SK-N-SH treated with all-trans-retinoic acid at 6 μM for 48 hours (cell line): Measurements from ENCODE around the gene AKAP7.

Experiments used
- ATAC-seq: fragments of 200-7000 bp; cut with Tn5 transposase; 3 replicates; pipeline ENCODE4 v1.9.1; 2020; ENCODE audit warnings: mild to moderate bottlenecking, moderate library complexity
- ARNTL ChIP-seq: fragments of 450-650 bp; formaldehyde crosslinking; IDR thresholded peaks from 2 replicates; pipeline ENCODE4 v1.5.0; 2020; ENCODE audit warnings: low read depth, mild to moderate bottlenecking, moderate library complexity, borderline replicate concordance
- BACH2 ChIP-seq: fragments of 250-450 bp; sonication (Bioruptor Pico); IDR thresholded peaks from 2 replicates; pipeline ENCODE4 v1.9.0; 2021; ENCODE audit warnings: mild to moderate bottlenecking, borderline replicate concordance
- CSDC2 ChIP-seq: fragments of 250-450 bp; sonication (Bioruptor Pico); IDR thresholded peaks from 2 replicates; pipeline ENCODE4 v1.5.0; 2020; ENCODE audit warnings: mild to moderate bottlenecking, moderate library complexity
- ESRRG ChIP-seq: fragments of 250-450 bp; sonication (Bioruptor Pico); IDR thresholded peaks from 2 replicates; pipeline ENCODE4 v1.6.1; 2021; ENCODE audit warnings: mild to moderate bottlenecking
- GLIS3 ChIP-seq: fragments of 250-450 bp; sonication (Bioruptor Pico); IDR thresholded peaks from 2 replicates; pipeline ENCODE4 v1.5.0; 2020; ENCODE audit warnings: mild to moderate bottlenecking, moderate library complexity
- ISL1 ChIP-seq: fragments of 250-450 bp; sonication (Bioruptor Pico); IDR thresholded peaks from 2 replicates; pipeline ENCODE4 v2.1.2; 2022; ENCODE audit warnings: mild to moderate bottlenecking, moderate library complexity
- OSR1 ChIP-seq: fragments of 250-450 bp; sonication (Bioruptor Pico); IDR thresholded peaks from 2 replicates; pipeline ENCODE4 v1.8.0; 2022; ENCODE audit warnings: moderate library complexity, mild to moderate bottlenecking, inconsistent platforms
- PPARA ChIP-seq: fragments of 250-450 bp; sonication (Bioruptor Pico); IDR thresholded peaks from 2 replicates; pipeline ENCODE4 v1.5.0; 2020; ENCODE audit warnings: mild to moderate bottlenecking, borderline replicate concordance
- RARB ChIP-seq: fragments of 250-450 bp; sonication (Bioruptor Pico); IDR thresholded peaks from 2 replicates; pipeline ENCODE4 v1.8.0; 2021; ENCODE audit warnings: mild to moderate bottlenecking, moderate library complexity
- TCF4 ChIP-seq: fragments of 250-450 bp; sonication (Bioruptor Pico); IDR thresholded peaks from 2 replicates; pipeline ENCODE4 v1.8.0; 2021; ENCODE audit warnings: mild to moderate bottlenecking, moderate library complexity, borderline replicate concordance
- TOX ChIP-seq: fragments of 250-450 bp; sonication (Bioruptor Pico); IDR thresholded peaks from 2 replicates; pipeline ENCODE4 v1.8.0; 2021; ENCODE audit warnings: mild to moderate bottlenecking, moderate library complexity, borderline replicate concordance
- ZFP3 ChIP-seq: fragments of 250-450 bp; sonication (Bioruptor Pico); IDR thresholded peaks from 2 replicates; pipeline ENCODE4 v1.5.0; 2020; ENCODE audit warnings: mild to moderate bottlenecking, moderate library complexity
- ZFP30 ChIP-seq: fragments of 450-650 bp; formaldehyde crosslinking; IDR thresholded peaks from 2 replicates; pipeline ENCODE4 v1.5.0; 2022; ENCODE audit warnings: mild to moderate bottlenecking, moderate library complexity
- ZNF565 ChIP-seq: fragments of 450-650 bp; formaldehyde crosslinking; conservative IDR thresholded peaks from 2 replicates; pipeline ENCODE4 v1.5.0; 2020; ENCODE audit warnings: low read depth, mild to moderate bottlenecking, moderate library complexity
- ZNF70 ChIP-seq: fragments of 450-650 bp; formaldehyde crosslinking; IDR thresholded peaks from 2 replicates; pipeline ENCODE4 v1.5.0; 2020; ENCODE audit warnings: mild to moderate bottlenecking, moderate library complexity
- ZNF8 ChIP-seq: fragments of 450-650 bp; formaldehyde crosslinking; IDR thresholded peaks from 2 replicates; pipeline ENCODE4 v1.5.0; 2020; ENCODE audit warnings: mild to moderate bottlenecking, moderate library complexity
- TF ChIP-seq, protein P1 (sequence below): fragments of 250-450 bp; sonication (Bioruptor Pico); IDR thresholded peaks from 2 replicates; pipeline ENCODE4 v1.5.0; 2020; ENCODE audit warnings: mild to moderate bottlenecking, moderate library complexity
- TF ChIP-seq, protein P2 (sequence below): fragments of 250-450 bp; sonication (Bioruptor Pico); IDR thresholded peaks from 2 replicates; pipeline ENCODE4 v1.8.0; 2021; ENCODE audit warnings: low read depth, mild to moderate bottlenecking, moderate library complexity, borderline replicate concordance
- TF ChIP-seq, protein P3 (sequence below): fragments of 250-450 bp; sonication (Bioruptor Pico); IDR thresholded peaks from 2 replicates; pipeline ENCODE4 v1.5.1; 2020; ENCODE audit warnings: low read depth, mild to moderate bottlenecking, moderate library complexity
- TF ChIP-seq, protein P4 (sequence below): fragments of 250-450 bp; sonication (Bioruptor Pico); IDR thresholded peaks from 2 replicates; pipeline ENCODE4 v1.8.0; 2020; ENCODE audit warnings: mild to moderate bottlenecking, moderate library complexity, borderline replicate concordance
- TF ChIP-seq, protein P5 (sequence below): fragments of 250-450 bp; sonication (Bioruptor Pico); IDR thresholded peaks from 2 replicates; pipeline ENCODE4 v1.5.1; 2021; ENCODE audit warnings: mild to moderate bottlenecking, moderate library complexity

The AKAP7 gene

DNA sequence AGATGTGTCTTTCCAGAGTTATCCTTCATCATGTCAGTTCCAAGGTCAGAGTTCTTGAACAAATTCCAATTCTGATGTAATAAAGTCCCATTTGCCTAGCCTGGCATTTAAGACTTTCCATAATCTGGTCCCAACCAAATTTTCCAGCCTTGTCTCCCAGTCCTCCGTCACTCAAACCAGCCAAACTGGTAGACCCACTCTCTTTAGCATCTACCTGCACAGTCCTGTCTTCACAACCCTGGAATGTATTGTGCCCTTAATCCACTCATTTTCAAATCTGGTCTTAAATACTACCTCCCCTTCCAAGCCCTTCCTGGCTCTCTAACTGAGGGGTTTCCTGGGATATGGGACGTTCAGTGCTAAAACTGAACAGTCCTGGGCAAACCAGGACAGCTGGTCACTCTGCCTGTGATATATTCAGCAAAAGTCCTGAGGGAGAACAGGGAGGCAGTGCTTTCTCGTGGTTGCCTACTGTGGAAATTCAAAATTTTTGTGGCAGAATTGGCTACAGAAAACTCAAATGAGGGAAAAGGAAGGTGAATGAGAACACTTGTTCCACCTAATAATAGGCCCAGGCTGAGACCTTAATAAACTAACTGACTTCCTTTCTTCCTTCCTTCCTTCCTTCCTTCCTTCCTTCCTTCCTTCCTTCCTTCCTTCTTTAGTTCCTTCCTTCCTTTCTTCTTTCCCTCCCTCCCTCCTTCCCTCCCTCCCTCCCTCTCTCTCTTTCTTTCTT lies 10.8 kb upstream of the AKAP7 start:
- TF ChIP-seq ESRRG (CRISPR knock-in tag) (no peak), ZFP3 (no peak), BACH2 (CRISPR knock-in tag) (no peak), RARB (CRISPR knock-in tag) (no peak), ISL1 (CRISPR knock-in tag) (no peak), ARNTL (CRISPR knock-in tag) (no peak), TOX (CRISPR knock-in tag) (no peak), ZNF565 (no peak), CSDC2 (no peak), ZFP30 (CRISPR knock-in tag) (no peak), PPARA (no peak), ZNF8 (CRISPR knock-in tag) (no peak), ZNF70 (CRISPR knock-in tag) (no peak), GLIS3 (no peak), TCF4 (CRISPR knock-in tag) (no peak)
- TF ChIP-seq, protein P1, sequence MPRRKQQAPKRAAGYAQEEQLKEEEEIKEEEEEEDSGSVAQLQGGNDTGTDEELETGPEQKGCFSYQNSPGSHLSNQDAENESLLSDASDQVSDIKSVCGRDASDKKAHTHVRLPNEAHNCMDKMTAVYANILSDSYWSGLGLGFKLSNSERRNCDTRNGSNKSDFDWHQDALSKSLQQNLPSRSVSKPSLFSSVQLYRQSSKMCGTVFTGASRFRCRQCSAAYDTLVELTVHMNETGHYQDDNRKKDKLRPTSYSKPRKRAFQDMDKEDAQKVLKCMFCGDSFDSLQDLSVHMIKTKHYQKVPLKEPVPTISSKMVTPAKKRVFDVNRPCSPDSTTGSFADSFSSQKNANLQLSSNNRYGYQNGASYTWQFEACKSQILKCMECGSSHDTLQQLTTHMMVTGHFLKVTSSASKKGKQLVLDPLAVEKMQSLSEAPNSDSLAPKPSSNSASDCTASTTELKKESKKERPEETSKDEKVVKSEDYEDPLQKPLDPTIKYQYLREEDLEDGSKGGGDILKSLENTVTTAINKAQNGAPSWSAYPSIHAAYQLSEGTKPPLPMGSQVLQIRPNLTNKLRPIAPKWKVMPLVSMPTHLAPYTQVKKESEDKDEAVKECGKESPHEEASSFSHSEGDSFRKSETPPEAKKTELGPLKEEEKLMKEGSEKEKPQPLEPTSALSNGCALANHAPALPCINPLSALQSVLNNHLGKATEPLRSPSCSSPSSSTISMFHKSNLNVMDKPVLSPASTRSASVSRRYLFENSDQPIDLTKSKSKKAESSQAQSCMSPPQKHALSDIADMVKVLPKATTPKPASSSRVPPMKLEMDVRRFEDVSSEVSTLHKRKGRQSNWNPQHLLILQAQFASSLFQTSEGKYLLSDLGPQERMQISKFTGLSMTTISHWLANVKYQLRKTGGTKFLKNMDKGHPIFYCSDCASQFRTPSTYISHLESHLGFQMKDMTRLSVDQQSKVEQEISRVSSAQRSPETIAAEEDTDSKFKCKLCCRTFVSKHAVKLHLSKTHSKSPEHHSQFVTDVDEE (CRISPR knock-in tag), result no peak
- TF ChIP-seq, protein P2, sequence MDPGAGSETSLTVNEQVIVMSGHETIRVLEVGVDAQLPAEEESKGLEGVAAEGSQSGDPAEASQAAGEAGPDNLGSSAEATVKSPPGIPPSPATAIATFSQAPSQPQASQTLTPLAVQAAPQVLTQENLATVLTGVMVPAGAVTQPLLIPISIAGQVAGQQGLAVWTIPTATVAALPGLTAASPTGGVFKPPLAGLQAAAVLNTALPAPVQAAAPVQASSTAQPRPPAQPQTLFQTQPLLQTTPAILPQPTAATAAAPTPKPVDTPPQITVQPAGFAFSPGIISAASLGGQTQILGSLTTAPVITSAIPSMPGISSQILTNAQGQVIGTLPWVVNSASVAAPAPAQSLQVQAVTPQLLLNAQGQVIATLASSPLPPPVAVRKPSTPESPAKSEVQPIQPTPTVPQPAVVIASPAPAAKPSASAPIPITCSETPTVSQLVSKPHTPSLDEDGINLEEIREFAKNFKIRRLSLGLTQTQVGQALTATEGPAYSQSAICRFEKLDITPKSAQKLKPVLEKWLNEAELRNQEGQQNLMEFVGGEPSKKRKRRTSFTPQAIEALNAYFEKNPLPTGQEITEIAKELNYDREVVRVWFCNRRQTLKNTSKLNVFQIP, result no peak
- TF ChIP-seq, protein P3, sequence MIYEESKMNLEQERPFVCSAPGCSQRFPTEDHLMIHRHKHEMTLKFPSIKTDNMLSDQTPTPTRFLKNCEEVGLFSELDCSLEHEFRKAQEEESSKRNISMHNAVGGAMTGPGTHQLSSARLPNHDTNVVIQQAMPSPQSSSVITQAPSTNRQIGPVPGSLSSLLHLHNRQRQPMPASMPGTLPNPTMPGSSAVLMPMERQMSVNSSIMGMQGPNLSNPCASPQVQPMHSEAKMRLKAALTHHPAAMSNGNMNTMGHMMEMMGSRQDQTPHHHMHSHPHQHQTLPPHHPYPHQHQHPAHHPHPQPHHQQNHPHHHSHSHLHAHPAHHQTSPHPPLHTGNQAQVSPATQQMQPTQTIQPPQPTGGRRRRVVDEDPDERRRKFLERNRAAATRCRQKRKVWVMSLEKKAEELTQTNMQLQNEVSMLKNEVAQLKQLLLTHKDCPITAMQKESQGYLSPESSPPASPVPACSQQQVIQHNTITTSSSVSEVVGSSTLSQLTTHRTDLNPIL (CRISPR knock-in tag), result no peak
- TF ChIP-seq, protein P4, sequence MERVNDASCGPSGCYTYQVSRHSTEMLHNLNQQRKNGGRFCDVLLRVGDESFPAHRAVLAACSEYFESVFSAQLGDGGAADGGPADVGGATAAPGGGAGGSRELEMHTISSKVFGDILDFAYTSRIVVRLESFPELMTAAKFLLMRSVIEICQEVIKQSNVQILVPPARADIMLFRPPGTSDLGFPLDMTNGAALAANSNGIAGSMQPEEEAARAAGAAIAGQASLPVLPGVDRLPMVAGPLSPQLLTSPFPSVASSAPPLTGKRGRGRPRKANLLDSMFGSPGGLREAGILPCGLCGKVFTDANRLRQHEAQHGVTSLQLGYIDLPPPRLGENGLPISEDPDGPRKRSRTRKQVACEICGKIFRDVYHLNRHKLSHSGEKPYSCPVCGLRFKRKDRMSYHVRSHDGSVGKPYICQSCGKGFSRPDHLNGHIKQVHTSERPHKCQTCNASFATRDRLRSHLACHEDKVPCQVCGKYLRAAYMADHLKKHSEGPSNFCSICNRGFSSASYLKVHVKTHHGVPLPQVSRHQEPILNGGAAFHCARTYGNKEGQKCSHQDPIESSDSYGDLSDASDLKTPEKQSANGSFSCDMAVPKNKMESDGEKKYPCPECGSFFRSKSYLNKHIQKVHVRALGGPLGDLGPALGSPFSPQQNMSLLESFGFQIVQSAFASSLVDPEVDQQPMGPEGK (CRISPR knock-in tag), result no peak
- TF ChIP-seq, protein P5, sequence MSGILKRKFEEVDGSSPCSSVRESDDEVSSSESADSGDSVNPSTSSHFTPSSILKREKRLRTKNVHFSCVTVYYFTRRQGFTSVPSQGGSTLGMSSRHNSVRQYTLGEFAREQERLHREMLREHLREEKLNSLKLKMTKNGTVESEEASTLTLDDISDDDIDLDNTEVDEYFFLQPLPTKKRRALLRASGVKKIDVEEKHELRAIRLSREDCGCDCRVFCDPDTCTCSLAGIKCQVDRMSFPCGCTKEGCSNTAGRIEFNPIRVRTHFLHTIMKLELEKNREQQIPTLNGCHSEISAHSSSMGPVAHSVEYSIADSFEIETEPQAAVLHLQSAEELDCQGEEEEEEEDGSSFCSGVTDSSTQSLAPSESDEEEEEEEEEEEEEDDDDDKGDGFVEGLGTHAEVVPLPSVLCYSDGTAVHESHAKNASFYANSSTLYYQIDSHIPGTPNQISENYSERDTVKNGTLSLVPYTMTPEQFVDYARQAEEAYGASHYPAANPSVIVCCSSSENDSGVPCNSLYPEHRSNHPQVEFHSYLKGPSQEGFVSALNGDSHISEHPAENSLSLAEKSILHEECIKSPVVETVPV, result no peak
- TF ChIP-seq, all 23 proteins: peak for 0

DNA sequence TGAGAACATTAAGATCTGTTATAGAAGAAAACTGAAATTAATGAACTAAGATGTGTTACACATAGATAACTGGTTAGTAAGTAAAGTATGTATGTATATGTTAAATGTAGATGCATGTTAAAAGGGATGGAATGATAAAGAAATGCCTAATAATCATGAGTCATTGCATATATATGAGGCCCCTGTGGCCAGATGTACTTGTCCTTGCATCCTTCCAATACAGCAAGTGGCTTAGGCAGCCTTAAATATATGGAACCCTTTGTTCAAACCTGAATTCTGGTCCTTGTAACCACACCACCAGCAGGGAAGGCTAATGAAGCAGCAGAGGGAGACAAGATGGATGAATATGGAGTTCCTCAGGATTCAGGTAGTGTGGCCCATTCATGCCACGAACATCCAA lies 9.8 kb upstream of the AKAP7 start:
- ATAC-seq, result no peak
- TF ChIP-seq ZFP30 (CRISPR knock-in tag), result no peak
- no peak for TF ChIP-seq OSR1 (CRISPR knock-in tag)
- TF ChIP-seq, protein P5, result no peak
- TF ChIP-seq BACH2 (CRISPR knock-in tag), result no peak
- no peak for TF ChIP-seq RARB (CRISPR knock-in tag)
- TF ChIP-seq TCF4 (CRISPR knock-in tag), result no peak
- TF ChIP-seq GLIS3, result no peak
- TF ChIP-seq, protein P2, result no peak
- no peak for TF ChIP-seq ZFP3
- no peak for TF ChIP-seq ISL1 (CRISPR knock-in tag)
- no peak for TF ChIP-seq ARNTL (CRISPR knock-in tag)
- TF ChIP-seq ZNF70 (CRISPR knock-in tag), result no peak
- TF ChIP-seq, protein P3 (CRISPR knock-in tag), result no peak
- no peak for TF ChIP-seq CSDC2
- TF ChIP-seq PPARA, result no peak
- TF ChIP-seq ZNF565, result no peak

More for the DNA sequence above, 10.8 kb upstream of the AKAP7 start:
- no peak for ATAC-seq
